IgD-negative memory B cell (primary cell): Measurements from ENCODE around the gene RIPPLY1. TPM values are rescaled to one million over a fixed set of nuclear protein-coding genes. Genes with fewer than 3 reads are reported as not detected.
"Not testable (repeated sequence)": the region's sequence is repeated elsewhere in the genome, so short reads cannot be mapped to it uniquely, and the experiment has no call there.

Experiments
- H3K27ac Mint-ChIP-seq, 3 donors: one replicate each; pipeline ENCODE4 v1.8.0; 2020 to 2022; ENCODE audit warnings: mild to moderate bottlenecking in 3 of 3, mixed read lengths in 3 of 3, moderate library complexity in 1 of 3
- H3K27me3 Mint-ChIP-seq: one replicate; pipeline ENCODE4 v1.8.0; 2021; ENCODE audit warnings: mixed read lengths
- H3K36me3 Mint-ChIP-seq: one replicate; pipeline ENCODE4 v1.8.0; 2020; ENCODE audit warnings: mild to moderate bottlenecking, mixed read lengths
- H3K4me1 Mint-ChIP-seq, 3 donors: one replicate each; pipeline ENCODE4 v1.8.0; 2020 to 2022; ENCODE audit warnings: mixed read lengths in 3 of 3, mild to moderate bottlenecking in 1 of 3
- H3K4me3 Mint-ChIP-seq, 4 donors: one replicate each; pipeline ENCODE4 v1.8.0; 2020 to 2022; ENCODE audit warnings: mild to moderate bottlenecking in 4 of 4, mixed read lengths in 4 of 4, moderate library complexity in 3 of 4
- H3K9me3 Mint-ChIP-seq, 3 donors: one replicate each; pipeline ENCODE4 v1.8.0; 2020 to 2021; ENCODE audit warnings: mixed read lengths in 3 of 3, mild to moderate bottlenecking in 1 of 3
- polyA plus RNA-seq: library from polyadenylated mRNA; unstranded; fragments of 300-500 nt; fragmentation: Illumina TruSeq; gene quantifications from one replicate; pipeline ENCODE4 v1.2.3, GENCODE V29; 2021

RIPPLY1 gene
- polyA plus RNA-seq, 1 donor from 2014 or later, result not detected

- Mint-ChIP-seq H3K9me3 (no peaks in the 10 kb centered on the region), H3K27me3 (peaks cover 4% of the 10 kb centered on the region), H3K4me3 (no peak overlapping the region), H3K4me1 (no peaks in the 10 kb centered on the region), H3K27ac (no peak overlapping the region), H3K36me3 (no peaks in the 10 kb centered on the region)
These were observed 4.7 kb downstream of the RIPPLY1 start for GRCh38 chrX:106898462-106898861.

- H3K36me3 Mint-ChIP-seq, result no peaks in the 10 kb centered on the region
- no peak overlapping the region for H3K4me3 Mint-ChIP-seq
- no peaks in the 10 kb centered on the region for H3K4me1 Mint-ChIP-seq
- H3K27ac Mint-ChIP-seq, result no peak overlapping the region
- H3K9me3 Mint-ChIP-seq, result no peaks in the 10 kb centered on the region
- peaks cover 4% of the 10 kb centered on the region for H3K27me3 Mint-ChIP-seq
These were observed 5.9 kb downstream of the RIPPLY1 start for GRCh38 chrX:106897259-106897658.

GRCh38 chrX:106894978-106895452 is 8.1 kb downstream of the RIPPLY1 start:
- Mint-ChIP-seq H3K9me3 (no peaks in the 10 kb centered on the region), H3K36me3 (no peaks in the 10 kb centered on the region), H3K4me3 (peak overlapping the region in 1 of 4 donors; percentile 17), H3K27ac (no peak overlapping the region), H3K27me3 (peaks cover 8% of the 10 kb centered on the region), H3K4me1 (no peaks in the 10 kb centered on the region)

- Mint-ChIP-seq H3K27me3 (peaks cover 8% of the 10 kb centered on the region), H3K36me3 (no peaks in the 10 kb centered on the region), H3K27ac (peak overlapping the region in 1 of 3 donors; percentile 22), H3K4me3 (peak overlapping the region in 1 of 4 donors; percentile 17), H3K4me1 (no peaks in the 10 kb centered on the region), H3K9me3 (no peaks in the 10 kb centered on the region)
These were observed 8.7 kb downstream of the RIPPLY1 start for GRCh38 chrX:106894392-106894909.

- Mint-ChIP-seq H3K27ac (no peak overlapping the region), H3K27me3 (peaks cover 11% of the 10 kb centered on the region), H3K4me3 (no peak overlapping the region), H3K36me3 (no peaks in the 10 kb centered on the region), H3K9me3 (peaks cover 0 to 1% (median 0%) of the 10 kb centered on the region in 3 donors), H3K4me1 (no peaks in the 10 kb centered on the region)
These were observed 11.2 kb downstream of the RIPPLY1 start for GRCh38 chrX:106891762-106892460.

- Mint-ChIP-seq H3K4me1 (no peaks in the 10 kb centered on the region), H3K9me3 (peaks cover 0 to 1% (median 0%) of the 10 kb centered on the region in 3 donors), H3K36me3 (no peaks in the 10 kb centered on the region), H3K27me3 (peaks cover 11% of the 10 kb centered on the region), H3K4me3 (no peak overlapping the region), H3K27ac (no peak overlapping the region)
These were observed 13.7 kb downstream of the RIPPLY1 start for GRCh38 chrX:106889468-106889867.

- Mint-ChIP-seq H3K36me3 (no peaks in the 10 kb centered on the region), H3K27ac (no peak overlapping the region), H3K4me1 (no peaks in the 10 kb centered on the region), H3K9me3 (no peaks in the 10 kb centered on the region), H3K27me3 (peaks cover 2% of the 10 kb centered on the region), H3K4me3 (no peak overlapping the region)
These were observed 28.0 kb downstream of the RIPPLY1 start for GRCh38 chrX:106875151-106875550.

GRCh38 chrX:106874075-106874474 is 29.1 kb downstream of the RIPPLY1 start:
- no peaks in the 10 kb centered on the region for H3K9me3 Mint-ChIP-seq
- no peak overlapping the region for H3K4me3 Mint-ChIP-seq
- H3K27me3 Mint-ChIP-seq, result peaks cover 2% of the 10 kb centered on the region
- H3K27ac Mint-ChIP-seq, result no peak overlapping the region
- no peaks in the 10 kb centered on the region for H3K4me1 Mint-ChIP-seq
- H3K36me3 Mint-ChIP-seq, result no peaks in the 10 kb centered on the region

- H3K27me3 Mint-ChIP-seq, H3K4me1 Mint-ChIP-seq, H3K27ac Mint-ChIP-seq, H3K9me3 Mint-ChIP-seq, H3K36me3 Mint-ChIP-seq, H3K4me3 Mint-ChIP-seq: not testable (repeated sequence)
These were observed 30.3 kb downstream of the RIPPLY1 start for GRCh38 chrX:106872796-106873195.

- no peak overlapping the region for H3K27ac Mint-ChIP-seq
- H3K9me3 Mint-ChIP-seq, result peaks cover 0 to 6% (median 5%) of the 10 kb centered on the region in 3 donors
- H3K36me3 Mint-ChIP-seq, result no peaks in the 10 kb centered on the region
- H3K27me3 Mint-ChIP-seq, result peaks cover 3% of the 10 kb centered on the region
- H3K4me1 Mint-ChIP-seq, result no peaks in the 10 kb centered on the region
- no peak overlapping the region for H3K4me3 Mint-ChIP-seq
These were observed 39.4 kb downstream of the RIPPLY1 start for GRCh38 chrX:106863697-106864096.

- Mint-ChIP-seq H3K27me3 (peaks cover 3% of the 10 kb centered on the region), H3K4me3 (no peak overlapping the region), H3K9me3 (peaks cover 0 to 6% (median 5%) of the 10 kb centered on the region in 3 donors), H3K27ac (no peak overlapping the region), H3K4me1 (no peaks in the 10 kb centered on the region), H3K36me3 (no peaks in the 10 kb centered on the region)
These were observed 40.0 kb downstream of the RIPPLY1 start for GRCh38 chrX:106862972-106863688.

Other genes starting within 250 kb of the RIPPLY1 start
- not detected for gene RNF128, start 176.6 kb downstream of the RIPPLY1 start, polyA plus RNA-seq
- 0.51 TPM for gene TBC1D8B, start 100.7 kb downstream of the RIPPLY1 start, polyA plus RNA-seq
- not detected for gene CLDN2, start 17.1 kb upstream of the RIPPLY1 start, polyA plus RNA-seq
- gene MORC4, start 96.9 kb upstream of the RIPPLY1 start, polyA plus RNA-seq, result 4.2 TPM
- gene RBM41, start 215.5 kb upstream of the RIPPLY1 start, polyA plus RNA-seq, result 22.6 TPM